HEK293 (cell line): ENCODE results near the gene NUDT5.
A peak's percentile ranks its signal among the peaks of the same experiment; 100 is the strongest.

Source experiments
- CTCF ChIA-PET: fragments of 350-600 bp; formaldehyde crosslinking; extraction: SDS; loops from one replicate; lab custom pipeline; 2021; ENCODE audit warnings: antibody characterized with exemption; lab: Yijun Ruan, JAX
- POLR2A ChIA-PET: fragments of 300-600 bp; formaldehyde crosslinking; extraction: SDS; loops from one replicate; lab custom pipeline; 2020; ENCODE audit warnings: antibody characterized with exemption, inconsistent platforms; lab: Yijun Ruan, JAX
- H3K27ac ChIP-seq: fragments of 200-500 bp; sonication (Bioruptor generic); 2 replicates; pipeline ENCODE4 v1.5.1; 2014; ENCODE audit warnings: low read depth, low read length, control low read depth, inconsistent platforms; ENCODE audit errors: extremely low read depth
- H3K36me3 ChIP-seq, 2 experiments: fragments of 200-500 bp in 1 of 2; sonication (Bioruptor generic) in 1 of 2; 1 replicate in 1 of 2; 2 replicates in 1 of 2; pipeline ENCODE4 v1.5.1; 2014 to 2017; ENCODE audit warnings: inconsistent platforms in 2 of 2, low read length in 2 of 2; ENCODE audit not compliant: control insufficient read depth in 2 of 2, insufficient read depth in 1 of 2
- H3K4me1 ChIP-seq: fragments of 200-500 bp; sonication (Bioruptor generic); 2 replicates; pipeline ENCODE4 v1.5.1; 2014; ENCODE audit warnings: mild to moderate bottlenecking, low read length, inconsistent platforms; ENCODE audit not compliant: control insufficient read depth, insufficient read depth
- H3K4me3 ChIP-seq: 2 replicates; pipeline ENCODE4 v1.5.1; 2011; ENCODE audit warnings: low read depth, mild to moderate bottlenecking, control low read depth, low read length, moderate library complexity
- H3K9me3 ChIP-seq: fragments of 200-500 bp; sonication (Bioruptor generic); 2 replicates; pipeline ENCODE4 v1.5.1; 2014; ENCODE audit warnings: low read depth, low read length, inconsistent platforms; ENCODE audit not compliant: control insufficient read depth, insufficient read depth
- IKZF3 ChIP-seq: fragments of 450-650 bp; IDR thresholded peaks from 2 replicates; pipeline ENCODE4 v1.5.0; 2018; ENCODE audit warnings: missing biosample characterization, mild to moderate bottlenecking, missing genetic modification characterization, moderate library complexity
- KLF1 ChIP-seq: fragments of 450-650 bp; formaldehyde crosslinking; IDR thresholded peaks from 2 replicates; pipeline ENCODE4 v1.5.1; 2016; ENCODE audit warnings: missing biosample characterization, missing genetic modification characterization
- SP2 ChIP-seq: fragments of 450-650 bp; formaldehyde crosslinking; IDR thresholded peaks from 2 replicates; pipeline ENCODE4 v1.5.1; 2016; ENCODE audit warnings: missing biosample characterization, missing genetic modification characterization
- TRIM28 ChIP-seq: IDR thresholded peaks from 2 replicates; pipeline ENCODE4 v1.6.1; 2011; ENCODE audit warnings: low read length, control low read depth, borderline replicate concordance
- WT1 ChIP-seq: fragments of 450-650 bp; formaldehyde crosslinking; IDR thresholded peaks from 2 replicates; pipeline ENCODE4 v1.5.1; 2016; ENCODE audit warnings: missing biosample characterization, missing genetic modification characterization
- ZEB2 ChIP-seq: fragments of 450-650 bp; formaldehyde crosslinking; IDR thresholded peaks from 2 replicates; pipeline ENCODE4 v1.5.1; 2016; ENCODE audit warnings: missing biosample characterization, missing genetic modification characterization
- ZNF155 ChIP-seq: fragments of 450-650 bp; formaldehyde crosslinking; IDR thresholded peaks from 2 replicates; pipeline ENCODE4 v1.5.1; 2016; ENCODE audit warnings: missing biosample characterization, missing genetic modification characterization
- ZNF214 ChIP-seq: fragments of 450-650 bp; formaldehyde crosslinking; IDR thresholded peaks from 2 replicates; pipeline ENCODE4 v1.5.1; 2017; ENCODE audit warnings: missing biosample characterization, mild to moderate bottlenecking, missing genetic modification characterization, borderline replicate concordance
- ZNF221 ChIP-seq: fragments of 450-650 bp; formaldehyde crosslinking; IDR thresholded peaks from 2 replicates; pipeline ENCODE4 v1.5.1; 2017; ENCODE audit warnings: missing biosample characterization, missing genetic modification characterization, borderline replicate concordance
- ZNF335 ChIP-seq: fragments of 450-650 bp; formaldehyde crosslinking; conservative IDR thresholded peaks from 2 replicates; pipeline ENCODE4 v1.5.1; 2016; ENCODE audit warnings: missing biosample characterization, missing genetic modification characterization
- ZNF768 ChIP-seq: fragments of 450-650 bp; formaldehyde crosslinking; IDR thresholded peaks from 2 replicates; pipeline ENCODE4 v1.5.1; 2018; ENCODE audit warnings: missing biosample characterization, mild to moderate bottlenecking, missing genetic modification characterization
- ZNF843 ChIP-seq: fragments of 450-650 bp; formaldehyde crosslinking; IDR thresholded peaks from 2 replicates; pipeline ENCODE4 v1.5.1; 2016; ENCODE audit warnings: missing biosample characterization, missing genetic modification characterization
- TF ChIP-seq, protein P1 (sequence below): fragments of 450-650 bp; formaldehyde crosslinking; conservative IDR thresholded peaks from 2 replicates; pipeline ENCODE4 v1.5.1; 2016; ENCODE audit warnings: low read depth, missing biosample characterization, missing genetic modification characterization
- TF ChIP-seq, protein P2 (sequence below): fragments of 450-650 bp; formaldehyde crosslinking; IDR thresholded peaks from 2 replicates; pipeline ENCODE4 v1.5.1; 2016; ENCODE audit warnings: missing biosample characterization, missing genetic modification characterization
- TF ChIP-seq, protein P3 (sequence below): fragments of 450-650 bp; formaldehyde crosslinking; IDR thresholded peaks from 2 replicates; pipeline ENCODE4 v1.5.1; 2016; ENCODE audit warnings: missing biosample characterization, missing genetic modification characterization
- TF ChIP-seq, protein P4 (sequence below): fragments of 450-650 bp; formaldehyde crosslinking; IDR thresholded peaks from 2 replicates; pipeline ENCODE4 v1.5.0; 2017; ENCODE audit warnings: missing biosample characterization, missing genetic modification characterization, borderline replicate concordance
- TF ChIP-seq, protein P5 (sequence below): fragments of 450-650 bp; formaldehyde crosslinking; IDR thresholded peaks from 2 replicates; pipeline ENCODE4 v1.5.1; 2016; ENCODE audit warnings: missing biosample characterization, missing genetic modification characterization
- TF ChIP-seq, protein P6 (sequence below): fragments of 450-650 bp; formaldehyde crosslinking; IDR thresholded peaks from 2 replicates; pipeline ENCODE4 v1.5.1; 2016; ENCODE audit warnings: missing biosample characterization, missing genetic modification characterization, borderline replicate concordance

Gene NUDT5

DNA sequence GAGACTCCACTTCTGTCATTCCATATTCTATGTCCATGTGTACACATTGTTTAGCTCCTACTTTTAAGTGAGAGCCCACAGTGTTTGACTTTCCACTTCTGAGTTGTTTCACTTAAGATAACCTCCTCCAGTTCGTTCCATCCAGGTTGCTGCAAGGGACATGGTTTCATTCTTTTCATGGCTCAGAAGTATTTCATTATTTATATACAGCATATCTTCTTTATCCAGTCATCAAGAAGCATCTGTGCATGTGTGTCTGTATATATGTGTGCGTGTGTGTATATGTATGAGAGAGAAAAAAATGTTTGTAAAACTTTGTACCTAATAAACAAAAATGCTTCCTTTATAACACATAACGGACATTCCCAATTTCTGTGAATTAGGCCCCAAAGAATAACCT, 60.1 kb downstream of the NUDT5 start (continued):
- TF ChIP-seq, protein P1, sequence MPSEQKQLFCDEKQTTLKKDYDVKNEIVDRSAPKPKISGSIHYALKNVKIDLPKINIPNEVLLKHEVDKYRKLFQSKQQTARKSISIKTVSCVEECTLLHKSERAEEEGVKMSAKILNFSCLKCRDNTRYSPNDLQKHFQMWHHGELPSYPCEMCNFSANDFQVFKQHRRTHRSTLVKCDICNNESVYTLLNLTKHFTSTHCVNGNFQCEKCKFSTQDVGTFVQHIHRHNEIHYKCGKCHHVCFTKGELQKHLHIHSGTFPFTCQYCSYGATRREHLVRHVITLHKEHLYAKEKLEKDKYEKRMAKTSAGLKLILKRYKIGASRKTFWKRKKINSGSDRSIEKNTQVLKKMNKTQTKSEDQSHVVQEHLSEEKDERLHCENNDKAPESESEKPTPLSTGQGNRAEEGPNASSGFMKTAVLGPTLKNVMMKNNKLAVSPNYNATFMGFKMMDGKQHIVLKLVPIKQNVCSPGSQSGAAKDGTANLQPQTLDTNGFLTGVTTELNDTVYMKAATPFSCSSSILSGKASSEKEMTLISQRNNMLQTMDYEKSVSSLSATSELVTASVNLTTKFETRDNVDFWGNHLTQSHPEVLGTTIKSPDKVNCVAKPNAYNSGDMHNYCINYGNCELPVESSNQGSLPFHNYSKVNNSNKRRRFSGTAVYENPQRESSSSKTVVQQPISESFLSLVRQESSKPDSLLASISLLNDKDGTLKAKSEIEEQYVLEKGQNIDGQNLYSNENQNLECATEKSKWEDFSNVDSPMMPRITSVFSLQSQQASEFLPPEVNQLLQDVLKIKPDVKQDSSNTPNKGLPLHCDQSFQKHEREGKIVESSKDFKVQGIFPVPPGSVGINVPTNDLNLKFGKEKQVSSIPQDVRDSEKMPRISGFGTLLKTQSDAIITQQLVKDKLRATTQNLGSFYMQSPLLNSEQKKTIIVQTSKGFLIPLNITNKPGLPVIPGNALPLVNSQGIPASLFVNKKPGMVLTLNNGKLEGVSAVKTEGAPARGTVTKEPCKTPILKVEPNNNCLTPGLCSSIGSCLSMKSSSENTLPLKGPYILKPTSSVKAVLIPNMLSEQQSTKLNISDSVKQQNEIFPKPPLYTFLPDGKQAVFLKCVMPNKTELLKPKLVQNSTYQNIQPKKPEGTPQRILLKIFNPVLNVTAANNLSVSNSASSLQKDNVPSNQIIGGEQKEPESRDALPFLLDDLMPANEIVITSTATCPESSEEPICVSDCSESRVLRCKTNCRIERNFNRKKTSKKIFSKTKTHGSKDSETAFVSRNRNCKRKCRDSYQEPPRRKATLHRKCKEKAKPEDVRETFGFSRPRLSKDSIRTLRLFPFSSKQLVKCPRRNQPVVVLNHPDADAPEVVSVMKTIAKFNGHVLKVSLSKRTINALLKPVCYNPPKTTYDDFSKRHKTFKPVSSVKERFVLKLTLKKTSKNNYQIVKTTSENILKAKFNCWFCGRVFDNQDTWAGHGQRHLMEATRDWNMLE (tag by site-specific recombination): no peak
- TF ChIP-seq IKZF3 (tag by site-specific recombination) (no peak), WT1 (tag by site-specific recombination) (no peak)
- TF ChIP-seq, all 188 proteins: peak for 0

DNA sequence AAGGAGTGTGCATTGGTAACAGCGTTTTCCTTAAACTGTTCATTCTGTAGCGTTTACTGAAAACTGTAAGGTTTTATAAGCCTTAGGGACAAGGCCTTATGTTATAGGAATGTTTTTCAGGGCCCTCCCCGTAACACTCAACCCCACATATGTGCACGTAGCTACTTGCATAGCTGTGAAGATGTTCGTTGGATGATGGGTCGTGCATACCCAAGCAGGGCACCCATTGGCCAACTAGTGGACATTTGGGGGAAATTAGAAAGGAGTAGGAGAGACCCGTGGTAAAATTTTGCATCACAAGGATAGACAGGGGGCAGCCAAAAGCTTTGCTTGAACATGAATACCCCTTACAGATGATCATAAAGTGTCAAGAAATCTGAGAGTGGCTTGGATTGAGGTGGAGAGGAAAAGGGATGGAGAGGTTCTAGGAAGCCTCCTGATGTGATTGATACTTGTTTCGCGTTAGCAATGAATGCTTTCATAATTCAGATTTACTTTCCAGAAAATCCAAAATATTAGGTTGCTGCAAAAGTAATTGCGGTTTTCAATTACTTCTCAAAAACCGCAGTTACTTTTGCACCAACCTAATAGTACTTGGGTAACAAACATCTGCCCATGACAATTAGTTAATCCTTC, 65.3 kb downstream of the NUDT5 start:
- H3K4me3 ChIP-seq: peak overlapping the region; percentile 99
- POLR2A ChIA-PET: interaction anchor here (0.6 to 0.8 kb wide), 2 partner anchors 65 to 87 kb away, joined by 3 to 4 read pairs; partner anchors contain the start of genes CDC123, NUDT5 and UPF2
- TF ChIP-seq ZNF221 (tag by site-specific recombination) (no peak), SP2 (tag by site-specific recombination) (0 out of 2 replicates have a peak, but pooled peaks have one; percentile 12), KLF1 (tag by site-specific recombination) (no peak), ZNF843 (no peak), TRIM28 (no peak), ZNF214 (tag by site-specific recombination) (no peak), ZNF768 (tag by site-specific recombination) (no peak), ZNF335 (peak; percentile 77; the same call in 1 of the 2 replicates), ZNF155 (tag by site-specific recombination) (no peak), ZEB2 (0 out of 2 replicates have a peak, but pooled peaks have one; percentile 28)
- TF ChIP-seq, protein P2, sequence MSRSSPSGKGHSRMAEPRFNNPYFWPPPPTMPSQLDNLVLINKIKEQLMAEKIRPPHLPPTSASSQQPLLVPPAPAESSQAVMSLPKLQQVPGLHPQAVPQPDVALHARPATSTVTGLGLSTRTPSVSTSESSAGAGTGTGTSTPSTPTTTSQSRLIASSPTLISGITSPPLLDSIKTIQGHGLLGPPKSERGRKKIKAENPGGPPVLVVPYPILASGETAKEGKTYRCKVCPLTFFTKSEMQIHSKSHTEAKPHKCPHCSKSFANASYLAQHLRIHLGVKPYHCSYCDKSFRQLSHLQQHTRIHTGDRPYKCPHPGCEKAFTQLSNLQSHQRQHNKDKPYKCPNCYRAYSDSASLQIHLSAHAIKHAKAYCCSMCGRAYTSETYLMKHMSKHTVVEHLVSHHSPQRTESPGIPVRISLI (tag by site-specific recombination): no peak
- TF ChIP-seq, protein P3, sequence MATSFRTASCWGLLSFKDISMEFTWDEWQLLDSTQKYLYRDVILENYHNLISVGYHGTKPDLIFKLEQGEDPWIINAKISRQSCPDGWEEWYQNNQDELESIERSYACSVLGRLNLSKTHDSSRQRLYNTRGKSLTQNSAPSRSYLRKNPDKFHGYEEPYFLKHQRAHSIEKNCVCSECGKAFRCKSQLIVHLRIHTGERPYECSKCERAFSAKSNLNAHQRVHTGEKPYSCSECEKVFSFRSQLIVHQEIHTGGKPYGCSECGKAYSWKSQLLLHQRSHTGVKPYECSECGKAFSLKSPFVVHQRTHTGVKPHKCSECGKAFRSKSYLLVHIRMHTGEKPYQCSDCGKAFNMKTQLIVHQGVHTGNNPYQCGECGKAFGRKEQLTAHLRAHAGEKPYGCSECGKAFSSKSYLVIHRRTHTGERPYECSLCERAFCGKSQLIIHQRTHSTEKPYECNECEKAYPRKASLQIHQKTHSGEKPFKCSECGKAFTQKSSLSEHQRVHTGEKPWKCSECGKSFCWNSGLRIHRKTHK: no peak
- TF ChIP-seq, protein P4, sequence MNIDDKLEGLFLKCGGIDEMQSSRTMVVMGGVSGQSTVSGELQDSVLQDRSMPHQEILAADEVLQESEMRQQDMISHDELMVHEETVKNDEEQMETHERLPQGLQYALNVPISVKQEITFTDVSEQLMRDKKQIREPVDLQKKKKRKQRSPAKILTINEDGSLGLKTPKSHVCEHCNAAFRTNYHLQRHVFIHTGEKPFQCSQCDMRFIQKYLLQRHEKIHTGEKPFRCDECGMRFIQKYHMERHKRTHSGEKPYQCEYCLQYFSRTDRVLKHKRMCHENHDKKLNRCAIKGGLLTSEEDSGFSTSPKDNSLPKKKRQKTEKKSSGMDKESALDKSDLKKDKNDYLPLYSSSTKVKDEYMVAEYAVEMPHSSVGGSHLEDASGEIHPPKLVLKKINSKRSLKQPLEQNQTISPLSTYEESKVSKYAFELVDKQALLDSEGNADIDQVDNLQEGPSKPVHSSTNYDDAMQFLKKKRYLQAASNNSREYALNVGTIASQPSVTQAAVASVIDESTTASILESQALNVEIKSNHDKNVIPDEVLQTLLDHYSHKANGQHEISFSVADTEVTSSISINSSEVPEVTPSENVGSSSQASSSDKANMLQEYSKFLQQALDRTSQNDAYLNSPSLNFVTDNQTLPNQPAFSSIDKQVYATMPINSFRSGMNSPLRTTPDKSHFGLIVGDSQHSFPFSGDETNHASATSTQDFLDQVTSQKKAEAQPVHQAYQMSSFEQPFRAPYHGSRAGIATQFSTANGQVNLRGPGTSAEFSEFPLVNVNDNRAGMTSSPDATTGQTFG (tag by site-specific recombination): no peak
- TF ChIP-seq, protein P5, sequence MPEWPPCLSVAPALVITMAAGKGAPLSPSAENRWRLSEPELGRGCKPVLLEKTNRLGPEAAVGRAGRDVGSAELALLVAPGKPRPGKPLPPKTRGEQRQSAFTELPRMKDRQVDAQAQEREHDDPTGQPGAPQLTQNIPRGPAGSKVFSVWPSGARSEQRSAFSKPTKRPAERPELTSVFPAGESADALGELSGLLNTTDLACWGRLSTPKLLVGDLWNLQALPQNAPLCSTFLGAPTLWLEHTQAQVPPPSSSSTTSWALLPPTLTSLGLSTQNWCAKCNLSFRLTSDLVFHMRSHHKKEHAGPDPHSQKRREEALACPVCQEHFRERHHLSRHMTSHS (tag by site-specific recombination): no peak
- TF ChIP-seq, protein P6, sequence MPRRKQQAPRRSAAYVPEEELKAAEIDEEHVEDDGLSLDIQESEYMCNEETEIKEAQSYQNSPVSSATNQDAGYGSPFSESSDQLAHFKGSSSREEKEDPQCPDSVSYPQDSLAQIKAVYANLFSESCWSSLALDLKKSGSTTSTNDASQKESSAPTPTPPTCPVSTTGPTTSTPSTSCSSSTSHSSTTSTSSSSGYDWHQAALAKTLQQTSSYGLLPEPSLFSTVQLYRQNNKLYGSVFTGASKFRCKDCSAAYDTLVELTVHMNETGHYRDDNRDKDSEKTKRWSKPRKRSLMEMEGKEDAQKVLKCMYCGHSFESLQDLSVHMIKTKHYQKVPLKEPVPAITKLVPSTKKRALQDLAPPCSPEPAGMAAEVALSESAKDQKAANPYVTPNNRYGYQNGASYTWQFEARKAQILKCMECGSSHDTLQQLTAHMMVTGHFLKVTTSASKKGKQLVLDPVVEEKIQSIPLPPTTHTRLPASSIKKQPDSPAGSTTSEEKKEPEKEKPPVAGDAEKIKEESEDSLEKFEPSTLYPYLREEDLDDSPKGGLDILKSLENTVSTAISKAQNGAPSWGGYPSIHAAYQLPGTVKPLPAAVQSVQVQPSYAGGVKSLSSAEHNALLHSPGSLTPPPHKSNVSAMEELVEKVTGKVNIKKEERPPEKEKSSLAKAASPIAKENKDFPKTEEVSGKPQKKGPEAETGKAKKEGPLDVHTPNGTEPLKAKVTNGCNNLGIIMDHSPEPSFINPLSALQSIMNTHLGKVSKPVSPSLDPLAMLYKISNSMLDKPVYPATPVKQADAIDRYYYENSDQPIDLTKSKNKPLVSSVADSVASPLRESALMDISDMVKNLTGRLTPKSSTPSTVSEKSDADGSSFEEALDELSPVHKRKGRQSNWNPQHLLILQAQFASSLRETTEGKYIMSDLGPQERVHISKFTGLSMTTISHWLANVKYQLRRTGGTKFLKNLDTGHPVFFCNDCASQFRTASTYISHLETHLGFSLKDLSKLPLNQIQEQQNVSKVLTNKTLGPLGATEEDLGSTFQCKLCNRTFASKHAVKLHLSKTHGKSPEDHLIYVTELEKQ (tag by site-specific recombination): no peak

More for the DNA sequence above, 65.3 kb downstream of the NUDT5 start:
- Histone ChIP-seq H3K36me3 (peaks cover 19 to 25% of the 10 kb centered on the region in 2 experiments), H3K27ac (no peak overlapping the region), H3K4me1 (no peaks in the 10 kb centered on the region), H3K9me3 (no peaks in the 10 kb centered on the region)
- CTCF ChIA-PET: interaction anchor here (0.6 to 1.2 kb wide), 7 partner anchors 10 to 187 kb away, joined by 3 to 5 read pairs (median 3); no protein-coding TSS in a partner anchor
